22Rv1 (cell line): Measurements from ENCODE around the gene EGR2.
A peak's percentile ranks its signal among the peaks of the same experiment; 100 is the strongest.

Experiments
- H3K27ac ChIP-seq: fragments of 450-650 bp; 2 replicates; pipeline ENCODE4 v1.5.1; 2017
- ZFX ChIP-seq: fragments of 450-650 bp; IDR thresholded peaks from 2 replicates; pipeline ENCODE4 v1.6.1; 2017; ENCODE audit warnings: antibody characterized with exemption, borderline replicate concordance
- TF ChIP-seq, protein P1 (sequence below): fragments of 450-650 bp; IDR thresholded peaks from 2 replicates; pipeline ENCODE4 v1.5.1; 2017; ENCODE audit warnings: mild to moderate bottlenecking

The EGR2 gene

DNA sequence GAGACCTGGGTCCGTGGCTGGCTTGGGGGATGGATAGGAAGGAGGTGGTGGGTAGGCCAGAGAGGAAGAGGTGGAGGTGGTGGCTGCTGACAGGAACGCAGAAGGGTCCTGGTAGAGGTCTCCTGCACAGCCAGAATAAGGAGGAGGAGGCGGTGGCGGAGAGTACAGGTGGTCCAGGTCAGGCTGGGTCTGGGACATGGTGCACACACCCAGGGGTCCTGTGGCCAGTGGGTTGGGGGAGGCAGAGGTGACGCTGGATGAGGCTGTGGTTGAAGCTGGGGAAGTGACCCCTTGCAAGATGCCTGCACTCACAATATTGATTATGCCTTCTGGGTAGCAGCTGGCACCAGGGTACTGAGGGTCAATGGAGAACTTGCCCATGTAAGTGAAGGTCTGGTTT is 2.2 kb downstream of the EGR2 start:
- TF ChIP-seq, protein P1, sequence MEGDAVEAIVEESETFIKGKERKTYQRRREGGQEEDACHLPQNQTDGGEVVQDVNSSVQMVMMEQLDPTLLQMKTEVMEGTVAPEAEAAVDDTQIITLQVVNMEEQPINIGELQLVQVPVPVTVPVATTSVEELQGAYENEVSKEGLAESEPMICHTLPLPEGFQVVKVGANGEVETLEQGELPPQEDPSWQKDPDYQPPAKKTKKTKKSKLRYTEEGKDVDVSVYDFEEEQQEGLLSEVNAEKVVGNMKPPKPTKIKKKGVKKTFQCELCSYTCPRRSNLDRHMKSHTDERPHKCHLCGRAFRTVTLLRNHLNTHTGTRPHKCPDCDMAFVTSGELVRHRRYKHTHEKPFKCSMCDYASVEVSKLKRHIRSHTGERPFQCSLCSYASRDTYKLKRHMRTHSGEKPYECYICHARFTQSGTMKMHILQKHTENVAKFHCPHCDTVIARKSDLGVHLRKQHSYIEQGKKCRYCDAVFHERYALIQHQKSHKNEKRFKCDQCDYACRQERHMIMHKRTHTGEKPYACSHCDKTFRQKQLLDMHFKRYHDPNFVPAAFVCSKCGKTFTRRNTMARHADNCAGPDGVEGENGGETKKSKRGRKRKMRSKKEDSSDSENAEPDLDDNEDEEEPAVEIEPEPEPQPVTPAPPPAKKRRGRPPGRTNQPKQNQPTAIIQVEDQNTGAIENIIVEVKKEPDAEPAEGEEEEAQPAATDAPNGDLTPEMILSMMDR, result no peak
- no peak for TF ChIP-seq ZFX
- H3K27ac ChIP-seq, result no peak overlapping the region

DNA sequence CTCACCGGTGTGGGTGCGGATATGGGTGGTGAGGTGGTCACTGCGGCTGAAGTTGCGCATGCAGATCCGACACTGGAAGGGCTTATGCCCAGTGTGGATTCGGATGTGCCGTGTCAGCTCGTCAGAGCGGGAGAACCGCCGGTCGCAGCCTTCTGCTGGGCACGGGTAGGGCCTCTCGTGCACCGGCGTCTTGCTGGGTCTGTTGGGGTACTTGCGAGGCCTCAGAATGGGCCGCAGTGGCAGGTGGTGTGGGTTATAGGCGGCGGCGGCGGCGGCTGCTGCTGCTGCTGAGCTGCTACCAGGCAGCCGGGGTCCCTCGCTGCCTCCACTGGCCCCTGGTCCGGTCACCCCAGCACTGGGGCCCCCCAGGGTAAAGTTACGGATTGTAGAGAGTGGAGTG is 2.7 kb downstream of the EGR2 start:
- H3K27ac ChIP-seq, result no peak overlapping the region
- TF ChIP-seq ZFX, result no peak

DNA sequence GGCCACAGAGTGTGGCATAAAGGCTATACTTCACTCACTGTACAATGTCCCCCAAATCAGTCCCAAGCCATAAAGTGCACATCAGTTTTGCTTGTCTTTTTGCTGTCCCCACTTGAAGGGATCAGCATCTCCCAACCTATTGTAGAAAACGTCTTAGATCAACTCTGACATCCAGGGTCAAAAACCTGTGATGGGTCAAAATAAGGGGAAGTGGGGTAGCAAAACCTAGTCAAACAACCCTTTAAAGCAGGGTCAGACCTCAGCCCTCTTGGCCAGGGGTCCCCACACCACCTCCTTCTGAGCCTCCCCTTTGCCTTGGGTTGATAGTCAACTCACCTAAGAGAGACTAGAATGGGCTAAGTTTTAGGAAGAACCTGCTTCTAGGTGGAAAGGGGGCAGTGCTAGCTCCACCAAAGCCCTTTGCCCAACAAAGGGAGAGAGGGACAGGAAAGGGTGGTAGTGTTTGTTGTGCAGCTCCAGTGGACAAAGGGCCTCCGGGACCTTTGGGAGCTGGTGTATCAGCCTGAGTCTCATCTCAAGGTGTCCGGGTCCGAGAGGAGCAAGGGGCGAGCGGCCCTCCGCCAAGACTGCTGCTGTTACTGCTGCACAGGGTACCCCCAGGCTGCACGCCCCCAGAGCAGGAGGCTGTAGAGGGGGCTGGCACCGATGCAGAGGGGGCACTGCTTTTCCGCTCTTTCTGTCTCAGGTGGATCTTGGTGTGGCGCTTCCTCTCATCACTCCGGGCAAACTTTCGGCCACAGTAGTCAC is 3.3 kb downstream of the EGR2 start:
- TF ChIP-seq, protein P1, result no peak
- no peak for TF ChIP-seq ZFX
- no peak overlapping the region for H3K27ac ChIP-seq

DNA sequence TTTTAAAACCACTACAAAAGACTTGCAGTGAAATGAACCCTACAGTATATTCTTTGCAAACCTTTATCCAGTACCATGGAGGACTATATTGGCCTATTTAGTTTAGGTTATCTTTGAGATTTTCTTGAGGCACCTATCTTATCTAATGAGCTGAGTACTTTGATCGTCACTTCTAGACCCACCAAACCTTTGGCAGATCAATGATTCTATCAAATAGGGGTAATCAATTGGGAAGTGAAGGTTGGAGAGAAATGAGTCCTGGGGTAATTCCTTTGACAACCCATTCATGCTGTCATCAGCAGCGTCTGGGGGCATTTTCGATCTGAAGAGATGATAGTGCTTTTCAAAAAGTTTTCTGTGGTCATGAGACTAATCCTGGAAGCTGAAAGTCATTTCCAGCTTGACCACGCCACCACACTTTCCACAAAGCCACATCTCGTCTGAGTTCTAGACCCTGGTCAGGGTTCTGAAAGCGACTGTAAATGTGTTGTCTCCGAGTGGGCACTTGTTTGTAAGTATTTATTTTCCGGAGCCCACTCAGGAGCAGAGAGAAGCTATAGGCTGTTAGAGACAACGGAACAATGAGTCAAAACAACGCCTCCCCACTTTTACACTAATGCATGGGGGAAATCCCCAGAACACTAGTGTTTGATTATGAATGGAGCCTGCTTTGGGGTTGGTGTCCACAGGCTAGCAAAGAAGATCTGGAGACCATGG is 4.8 kb downstream of the EGR2 start:
- no peak for TF ChIP-seq ZFX
- TF ChIP-seq, protein P1, result no peak
- H3K27ac ChIP-seq, result no peak overlapping the region

DNA sequence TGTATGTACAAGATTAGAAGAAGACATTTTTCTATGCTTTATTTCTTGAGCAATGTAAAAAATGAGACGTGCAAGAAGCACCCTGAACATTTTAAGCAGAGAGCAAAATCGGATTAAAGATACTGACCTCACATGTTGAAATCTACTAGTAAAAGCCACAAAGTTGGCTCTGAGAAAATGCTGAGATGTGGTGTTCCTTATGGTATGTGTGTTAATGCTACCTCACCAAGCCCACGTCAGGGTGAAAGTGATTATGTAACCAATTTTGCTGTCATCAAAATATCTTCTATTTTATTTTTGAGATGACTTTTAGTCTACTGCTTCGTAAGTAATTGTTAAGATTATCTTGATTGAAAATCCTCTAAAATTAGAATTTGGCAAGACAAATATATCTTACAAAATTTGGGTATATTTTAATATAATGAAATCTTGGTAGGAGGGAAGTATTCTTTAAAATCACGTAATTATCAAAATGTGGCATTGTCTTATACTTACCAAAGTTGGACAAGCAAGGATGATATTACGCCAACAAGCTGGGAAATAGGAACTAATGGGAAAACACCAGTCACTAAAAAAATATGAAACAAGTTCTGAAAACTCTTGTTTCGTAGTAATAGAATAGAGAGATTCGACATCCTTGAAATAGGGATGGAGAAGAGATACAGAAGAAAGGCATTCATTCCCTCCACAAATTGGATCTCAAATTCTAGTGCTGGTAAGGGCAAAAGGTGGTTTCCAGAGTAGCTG is 5.8 kb downstream of the EGR2 start:
- TF ChIP-seq ZFX, result no peak
- TF ChIP-seq, protein P1, result no peak
- H3K27ac ChIP-seq, result no peak overlapping the region

DNA sequence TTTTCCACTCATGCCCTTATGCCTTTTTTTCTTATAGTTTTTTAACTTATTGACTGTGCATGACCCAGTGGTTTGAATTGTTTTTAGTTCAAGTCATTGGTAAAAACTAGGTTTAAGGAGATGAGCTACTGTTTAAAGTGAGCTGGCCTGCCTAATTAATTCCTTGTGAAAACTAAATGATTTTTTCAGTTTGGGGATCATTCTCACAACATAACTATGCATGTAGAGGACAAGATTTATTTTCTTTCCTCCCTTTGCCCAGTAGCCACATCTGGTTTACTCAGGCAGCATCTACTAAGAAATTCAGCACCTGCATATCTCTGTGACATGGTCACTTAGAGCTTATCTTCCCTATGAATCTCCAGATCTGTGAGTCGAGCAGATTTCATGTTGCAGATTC is 9.9 kb downstream of the EGR2 start:
- TF ChIP-seq ZFX, result no peak
- TF ChIP-seq, protein P1, result no peak
- H3K27ac ChIP-seq, result no peak overlapping the region

DNA sequence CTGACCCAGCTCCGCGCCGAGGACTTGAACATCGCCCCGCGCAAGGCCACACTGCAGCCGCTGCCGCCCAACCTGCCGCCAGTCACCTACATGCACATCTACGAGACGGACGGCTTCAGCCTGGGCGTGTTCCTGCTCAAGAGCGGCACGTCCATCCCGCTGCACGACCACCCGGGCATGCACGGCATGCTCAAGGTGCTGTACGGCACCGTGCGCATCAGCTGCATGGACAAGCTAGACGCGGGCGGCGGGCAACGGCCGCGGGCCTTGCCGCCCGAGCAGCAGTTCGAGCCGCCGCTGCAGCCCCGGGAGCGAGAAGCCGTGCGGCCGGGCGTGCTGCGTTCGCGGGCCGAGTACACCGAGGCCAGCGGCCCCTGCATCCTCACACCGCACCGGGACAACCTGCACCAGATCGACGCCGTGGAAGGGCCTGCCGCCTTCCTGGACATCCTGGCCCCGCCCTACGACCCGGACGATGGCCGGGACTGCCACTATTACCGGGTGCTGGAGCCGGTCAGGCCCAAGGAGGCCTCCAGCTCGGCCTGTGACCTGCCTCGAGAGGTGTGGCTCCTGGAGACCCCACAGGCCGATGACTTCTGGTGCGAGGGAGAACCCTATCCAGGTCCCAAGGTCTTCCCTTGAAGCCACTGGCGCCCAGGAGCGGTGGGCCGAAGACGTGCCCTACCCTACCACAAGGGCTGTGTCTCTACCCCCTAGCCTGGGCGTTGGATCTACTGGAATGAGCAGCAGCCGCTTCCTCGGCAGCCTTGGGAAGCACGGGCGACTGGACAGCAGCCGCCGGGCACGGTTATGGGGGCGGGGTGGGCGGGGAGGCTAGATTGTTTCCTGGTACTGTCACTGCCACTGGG is 10.7 kb downstream of the EGR2 start:
- no peak for TF ChIP-seq ZFX
- TF ChIP-seq, protein P1, result no peak
- peak overlapping the region; percentile 83 for H3K27ac ChIP-seq
